IMR-90 (cell line): Measurements from ENCODE around the gene APOA4. TPM values are rescaled to one million over a fixed set of nuclear protein-coding genes. Genes with fewer than 3 reads are reported as not detected.

Source experiments
- CTCF ChIP-seq: conservative IDR thresholded peaks from 2 replicates; pipeline ENCODE4 v1.5.1; 2012; ENCODE audit warnings: mild to moderate bottlenecking, low read depth, low read length, improper control_type of control experiment
- FOS ChIP-seq: fragments of 150-350 bp; IDR thresholded peaks from 2 replicates; pipeline ENCODE4 v1.6.1; 2016; ENCODE audit warnings: low read depth, low read length
- RCOR1 ChIP-seq: IDR thresholded peaks from 2 replicates; pipeline ENCODE4 v1.6.1; 2012; ENCODE audit warnings: mild to moderate bottlenecking, low read length, improper control_type of control experiment; ENCODE audit not compliant: insufficient replicate concordance
- USF2 ChIP-seq: fragments of 150-350 bp; IDR thresholded peaks from 2 replicates; pipeline ENCODE4 v1.6.1; 2017; ENCODE audit warnings: mild to moderate bottlenecking, antibody characterized with exemption, low read length, low read depth
- polyA plus RNA-seq, 3 experiments: library from polyadenylated mRNA; depleted of rRNA; stranded (reverse); fragments of >200 nt; gene quantifications; 2 replicates each; pipeline ENCODE4 v1.2.3, GENCODE V29; 2012; ENCODE audit warnings: low replicate concordance in 1 of 3
- total RNA-seq: library from RNA; depleted of rRNA; stranded (reverse); fragments of >200 nt; gene quantifications from 2 replicates; pipeline ENCODE4 v1.2.3, GENCODE V29; 2012

The APOA4 gene
- total and polyA plus RNA-seq, 2 of the 4 experiments (the other 2 are of a cell fraction): not detected

- TF ChIP-seq USF2 (no peak), CTCF (no peak), FOS (no peak), RCOR1 (no peak)
These were observed 32.7 kb downstream of the APOA4 start (continued) for GRCh38 chr11:116790167-116791001.
